ENCODE results near the gene MUS81.

The MUS81 gene

DNA sequence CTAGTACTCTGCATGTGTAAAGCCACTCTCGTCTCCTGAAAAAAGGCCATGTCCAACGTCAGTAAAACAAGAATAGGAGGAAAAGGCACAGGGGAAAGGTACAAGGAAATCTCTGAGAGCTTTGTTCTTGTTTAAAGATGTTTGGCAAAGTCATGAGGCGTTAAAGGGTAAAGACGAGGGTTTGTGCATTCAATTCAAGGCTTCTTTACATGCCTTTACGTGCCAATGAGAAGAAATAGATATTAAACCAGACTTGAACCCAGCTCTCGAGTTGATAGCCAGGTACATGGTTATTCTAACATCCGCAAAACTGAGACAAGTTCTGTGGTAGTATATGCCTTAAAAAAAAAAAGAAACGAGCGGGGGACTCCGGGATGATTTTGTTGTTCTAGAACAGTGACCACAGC lies 1.5 kb upstream of the MUS81 start:
- TF ChIP-seq, protein P1, sequence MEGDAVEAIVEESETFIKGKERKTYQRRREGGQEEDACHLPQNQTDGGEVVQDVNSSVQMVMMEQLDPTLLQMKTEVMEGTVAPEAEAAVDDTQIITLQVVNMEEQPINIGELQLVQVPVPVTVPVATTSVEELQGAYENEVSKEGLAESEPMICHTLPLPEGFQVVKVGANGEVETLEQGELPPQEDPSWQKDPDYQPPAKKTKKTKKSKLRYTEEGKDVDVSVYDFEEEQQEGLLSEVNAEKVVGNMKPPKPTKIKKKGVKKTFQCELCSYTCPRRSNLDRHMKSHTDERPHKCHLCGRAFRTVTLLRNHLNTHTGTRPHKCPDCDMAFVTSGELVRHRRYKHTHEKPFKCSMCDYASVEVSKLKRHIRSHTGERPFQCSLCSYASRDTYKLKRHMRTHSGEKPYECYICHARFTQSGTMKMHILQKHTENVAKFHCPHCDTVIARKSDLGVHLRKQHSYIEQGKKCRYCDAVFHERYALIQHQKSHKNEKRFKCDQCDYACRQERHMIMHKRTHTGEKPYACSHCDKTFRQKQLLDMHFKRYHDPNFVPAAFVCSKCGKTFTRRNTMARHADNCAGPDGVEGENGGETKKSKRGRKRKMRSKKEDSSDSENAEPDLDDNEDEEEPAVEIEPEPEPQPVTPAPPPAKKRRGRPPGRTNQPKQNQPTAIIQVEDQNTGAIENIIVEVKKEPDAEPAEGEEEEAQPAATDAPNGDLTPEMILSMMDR (IDR thresholded peaks at IDR 0.05; ENCODE audit: borderline replicate concordance, insufficient read depth, low read depth, low read length), result no peak
- H3K4me3 ChIP-seq (ENCODE audit: low read depth, low read length), result peak overlapping the region; percentile 93

DNA sequence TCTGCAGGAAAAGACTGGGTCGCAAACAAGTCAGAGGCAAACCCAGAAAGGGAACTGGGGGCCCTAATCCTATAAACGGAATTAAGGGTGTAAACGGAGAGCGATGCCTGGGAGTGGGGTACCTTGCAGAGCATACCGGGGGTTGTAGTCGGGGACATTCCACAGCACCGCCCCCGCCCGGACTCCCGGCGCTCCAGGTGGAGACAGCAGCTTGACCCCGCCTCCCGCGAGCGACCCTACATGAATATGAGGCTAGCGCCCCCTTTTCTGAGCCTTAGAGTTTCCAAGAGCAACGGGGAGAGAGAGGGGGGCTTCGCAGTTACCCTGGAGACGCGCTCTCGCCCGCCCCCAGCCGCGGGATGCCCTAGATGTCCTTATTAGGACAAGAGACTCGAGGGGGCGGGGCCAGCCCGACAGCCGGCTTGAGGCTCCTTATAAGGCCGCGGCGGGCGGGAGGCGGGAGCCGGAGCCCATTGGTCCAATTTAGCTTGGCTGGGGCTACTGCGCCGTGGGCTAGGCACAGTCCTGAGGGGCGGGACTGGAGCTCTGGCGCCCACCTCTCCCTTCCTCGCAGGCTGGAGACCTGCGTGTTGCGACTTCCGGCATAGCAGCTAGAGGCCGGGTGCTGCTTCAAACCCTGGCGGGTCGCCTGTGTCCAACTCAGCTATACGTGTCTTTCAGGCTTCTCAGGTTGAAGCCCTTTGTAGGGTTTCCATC lies 980 bp upstream of the MUS81 start:
- H3K4me3 ChIP-seq (ENCODE audit: low read depth, low read length), result peak overlapping the region; percentile 93
- TF ChIP-seq, protein P1 (IDR thresholded peaks at IDR 0.05; ENCODE audit: borderline replicate concordance, insufficient read depth, low read depth, low read length), result no peak

DNA sequence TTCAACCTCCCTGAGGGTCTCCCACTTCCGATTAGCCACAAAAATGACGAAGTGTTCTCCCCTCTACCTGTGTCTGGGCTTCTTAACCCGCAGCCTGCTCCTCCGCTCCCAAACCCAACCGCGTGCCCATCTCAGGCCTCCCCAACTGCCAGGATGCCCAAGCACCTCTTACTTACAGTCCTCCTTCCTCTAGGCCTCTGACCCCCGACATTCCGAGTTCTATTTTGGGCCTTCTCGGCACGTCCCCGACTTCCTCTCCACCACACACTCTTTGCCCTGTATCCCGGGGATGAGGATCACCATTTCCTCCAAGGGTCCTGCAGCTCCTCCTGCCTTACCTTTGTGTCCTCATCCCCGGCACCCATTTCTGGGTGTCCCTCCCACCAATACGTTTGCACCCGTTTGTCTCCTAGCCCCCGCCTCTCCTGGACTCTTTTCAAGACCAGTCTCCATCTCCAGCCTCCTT lies 388 bp upstream of the MUS81 start:
- H3K4me3 ChIP-seq (ENCODE audit: low read depth, low read length), result peak overlapping the region; percentile 89
- TF ChIP-seq, protein P1 (IDR thresholded peaks at IDR 0.05; ENCODE audit: borderline replicate concordance, insufficient read depth, low read depth, low read length), result no peak

DNA sequence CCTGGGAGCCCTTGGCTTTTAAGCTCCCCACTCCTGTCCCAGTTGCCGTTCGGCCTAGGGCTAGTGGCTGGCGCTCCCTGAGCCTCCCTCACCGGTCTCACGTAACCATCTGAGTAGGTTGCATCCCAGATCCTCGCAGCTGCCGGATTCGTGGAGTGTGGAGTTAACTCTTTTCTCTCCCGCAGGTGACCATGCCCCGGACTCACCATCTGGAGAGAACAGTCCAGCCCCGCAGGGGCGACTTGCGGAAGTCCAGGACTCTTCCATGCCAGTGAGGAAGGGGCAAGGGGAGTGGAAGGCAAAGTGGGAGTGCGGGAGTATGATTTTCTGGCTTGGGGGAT lies 902 bp downstream of the MUS81 start:
- H3K4me3 ChIP-seq (ENCODE audit: low read depth, low read length), result peak overlapping the region; percentile 89
- TF ChIP-seq, protein P1 (IDR thresholded peaks at IDR 0.05; ENCODE audit: borderline replicate concordance, insufficient read depth, low read depth, low read length), result no peak

DNA sequence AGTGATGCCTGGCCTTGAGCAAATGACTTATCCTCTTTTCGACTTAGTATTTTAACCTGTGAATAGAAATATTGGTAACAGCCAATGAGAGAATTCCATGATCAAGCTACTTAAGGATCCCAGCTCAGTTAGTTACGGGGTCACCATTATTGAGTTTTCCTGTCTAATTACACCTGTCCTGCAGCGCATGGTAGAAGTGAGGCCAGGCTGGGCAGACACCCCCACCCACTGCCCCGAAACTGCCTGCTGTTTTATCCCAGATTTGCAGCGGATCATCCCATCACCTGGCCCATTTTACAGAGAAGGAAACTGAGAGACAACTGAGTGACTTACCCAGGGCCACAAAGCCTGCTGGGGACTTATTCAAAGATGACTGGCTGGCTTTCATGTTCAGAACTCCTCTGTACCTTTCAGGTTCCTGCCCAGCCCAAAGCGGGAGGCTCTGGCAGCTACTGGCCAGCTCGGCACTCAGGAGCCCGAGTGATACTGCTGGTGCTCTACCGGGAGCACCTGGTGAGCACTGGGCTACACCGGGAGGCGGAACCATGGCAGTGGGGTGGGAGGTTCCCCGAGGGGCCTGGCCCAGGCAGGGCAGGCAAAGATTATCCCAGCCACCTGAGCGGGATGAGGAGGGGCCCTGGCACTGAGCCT lies 1.4 kb downstream of the MUS81 start:
- H3K4me3 ChIP-seq (ENCODE audit: low read depth, low read length), result peak overlapping the region; percentile 89
- TF ChIP-seq, protein P1 (IDR thresholded peaks at IDR 0.05; ENCODE audit: borderline replicate concordance, insufficient read depth, low read depth, low read length), result no peak

DNA sequence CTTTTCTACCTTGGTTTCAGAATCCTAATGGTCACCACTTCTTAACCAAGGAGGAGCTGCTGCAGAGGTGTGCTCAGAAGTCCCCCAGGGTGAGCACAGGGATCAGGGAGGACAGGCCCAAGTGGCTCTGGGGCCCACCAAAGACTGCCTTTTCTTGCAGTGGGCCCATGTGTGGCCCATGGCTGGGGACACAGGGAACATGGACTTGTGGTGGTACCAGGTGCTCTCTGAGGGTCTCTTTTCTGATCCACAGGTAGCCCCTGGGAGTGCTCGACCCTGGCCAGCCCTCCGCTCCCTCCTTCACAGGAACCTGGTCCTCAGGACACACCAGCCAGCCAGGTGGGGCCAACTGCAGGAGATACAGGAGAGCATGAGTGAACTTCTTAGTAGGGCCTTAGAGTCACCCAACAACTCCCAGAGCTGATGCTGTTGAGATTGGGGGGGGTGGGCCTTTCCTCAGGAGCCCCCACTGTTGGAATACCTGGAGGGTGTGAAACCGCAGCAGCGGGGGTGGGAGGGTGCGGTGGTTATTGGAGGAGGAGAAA lies 2.0 kb downstream of the MUS81 start:
- no peak overlapping the region for H3K4me3 ChIP-seq (ENCODE audit: low read depth, low read length)
- TF ChIP-seq, protein P1 (IDR thresholded peaks at IDR 0.05; ENCODE audit: borderline replicate concordance, insufficient read depth, low read depth, low read length), result no peak

All from GM12875 (cell line).